Stimulated activated CD4-positive, alpha-beta T cell treated with anti-CD3 and anti-CD28 coated beads, Interleukin-2, amount 100 ng/mL, for 48 hours (primary cell): ENCODE measurements around the gene GALNT3.

Experiments
- DNase-seq, 2 donors: peaks; one replicate each; pipeline ENCODE4 v3.0.0-alpha.2; 2020

Gene GALNT3

DNA sequence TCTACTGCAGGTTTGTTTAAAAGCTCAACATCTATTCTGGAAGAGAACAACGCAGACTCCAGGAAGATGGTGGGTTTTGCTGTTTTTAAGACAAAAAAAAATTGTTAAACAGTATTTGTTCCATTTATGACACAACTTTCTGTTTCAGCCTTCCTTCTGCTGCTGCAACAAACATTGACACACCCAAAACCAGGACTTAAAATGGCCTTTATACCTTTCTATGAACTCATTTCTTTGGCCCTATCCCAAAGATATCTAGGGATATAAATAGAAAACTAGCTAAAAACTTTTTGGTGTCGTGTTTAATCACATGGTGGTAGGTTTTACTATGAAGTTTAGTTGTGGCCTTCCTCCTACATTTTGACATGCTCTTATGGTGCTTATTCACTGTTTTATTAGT lies 964 bp upstream of the GALNT3 start:
- DNase-seq = no peak

DNA sequence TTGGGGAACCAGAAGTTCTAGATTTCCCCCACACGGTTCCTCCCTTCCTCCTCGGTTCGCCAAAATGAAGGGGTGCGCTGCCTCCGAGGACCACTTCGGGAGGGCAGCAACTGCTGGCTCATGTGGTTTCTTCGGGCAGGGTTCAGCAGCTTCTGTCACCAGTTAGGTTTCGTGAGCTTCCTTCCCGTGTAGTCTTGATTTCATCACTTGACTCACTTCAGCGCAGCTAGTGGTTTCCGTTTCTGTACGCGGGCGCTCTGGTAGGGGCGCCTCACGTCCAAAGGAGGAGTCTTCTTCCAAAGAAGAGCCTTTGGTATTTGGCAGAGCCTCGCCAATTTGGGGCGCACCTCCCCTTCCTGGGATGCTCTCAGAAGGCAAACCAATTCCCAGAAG lies 485 bp upstream of the GALNT3 start:
- DNase-seq = peak; percentile 40 to 45

DNA sequence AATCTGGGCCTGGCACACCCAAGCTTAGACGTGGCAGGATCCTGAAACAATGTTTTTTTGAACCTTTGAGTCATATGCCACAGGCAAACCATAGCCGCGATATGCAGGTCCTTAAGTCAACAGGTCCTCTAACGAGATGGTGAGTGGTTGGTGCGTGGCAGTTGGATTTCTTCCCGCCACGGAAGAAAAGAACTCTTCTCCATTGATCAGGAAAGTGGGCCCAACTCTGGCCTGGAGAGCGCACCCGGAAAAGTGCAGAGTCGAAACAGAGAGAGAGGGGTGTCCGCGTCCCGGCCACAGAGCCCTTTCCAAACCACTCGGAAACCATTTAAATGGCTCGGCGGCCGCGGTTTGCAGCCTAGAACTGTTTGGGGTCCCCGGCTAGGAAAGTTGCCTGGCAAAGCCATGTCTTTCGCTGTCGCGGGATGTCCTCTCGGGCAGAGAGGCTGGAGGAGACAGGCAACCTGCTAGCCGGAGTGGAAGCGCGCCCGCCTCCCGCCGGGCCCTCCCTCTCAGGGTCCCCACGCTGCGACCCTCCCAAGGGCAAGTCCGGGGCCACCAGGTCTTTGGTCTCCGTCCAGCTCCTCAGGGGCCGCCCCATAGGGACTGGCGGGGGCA lies 777 bp downstream of the GALNT3 start:
- peak in 1 of 2 donors; percentile 1 for DNase-seq

GRCh38 chr2:165792104-165792454 lies 2.0 kb downstream of the GALNT3 start:
- no peak for DNase-seq

- DNase-seq = no peak
These were observed 2.5 kb downstream of the GALNT3 start for GRCh38 chr2:165791421-165792103.

DNA sequence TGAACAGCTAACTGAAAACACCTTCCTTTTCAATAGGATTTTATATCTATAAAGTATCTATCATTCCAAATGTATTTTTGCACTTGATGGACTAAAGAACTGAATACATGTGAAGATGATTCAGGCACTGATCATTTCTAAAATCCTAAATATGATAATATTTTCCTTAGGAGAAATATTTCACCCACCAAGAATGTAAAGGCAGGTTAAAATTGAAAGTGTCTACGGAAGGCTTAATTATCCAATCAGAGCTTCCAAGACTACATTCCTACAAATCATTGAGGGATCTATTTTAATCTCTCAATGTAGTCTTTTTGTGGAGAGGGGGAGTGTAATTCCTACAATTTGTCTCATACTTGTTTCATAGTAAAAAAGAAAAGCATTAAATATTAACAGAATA lies 3.6 kb downstream of the GALNT3 start:
- DNase-seq = no peak

- DNase-seq = no peak
These were observed 6.7 kb downstream of the GALNT3 start for GRCh38 chr2:165787334-165787733.

DNA sequence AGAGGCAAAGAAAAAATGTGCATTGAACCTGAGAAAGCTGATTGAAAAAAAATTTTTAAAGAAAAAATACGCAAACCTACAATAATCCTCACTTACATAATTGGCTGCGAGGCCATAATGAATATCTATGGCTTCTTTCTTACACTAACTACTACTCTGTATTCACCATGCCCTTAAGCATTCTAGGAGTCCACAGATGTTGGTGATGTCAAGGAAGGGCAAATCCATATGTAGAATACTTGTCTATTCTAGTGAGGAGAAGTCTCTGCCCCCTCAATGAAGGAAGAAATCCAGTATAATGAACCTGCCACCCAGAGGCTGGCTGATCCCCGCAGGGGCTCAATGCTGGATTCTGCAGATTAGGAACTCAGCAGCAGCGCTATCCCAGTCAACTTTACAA lies 14.3 kb downstream of the GALNT3 start:
- DNase-seq = no peak

DNA sequence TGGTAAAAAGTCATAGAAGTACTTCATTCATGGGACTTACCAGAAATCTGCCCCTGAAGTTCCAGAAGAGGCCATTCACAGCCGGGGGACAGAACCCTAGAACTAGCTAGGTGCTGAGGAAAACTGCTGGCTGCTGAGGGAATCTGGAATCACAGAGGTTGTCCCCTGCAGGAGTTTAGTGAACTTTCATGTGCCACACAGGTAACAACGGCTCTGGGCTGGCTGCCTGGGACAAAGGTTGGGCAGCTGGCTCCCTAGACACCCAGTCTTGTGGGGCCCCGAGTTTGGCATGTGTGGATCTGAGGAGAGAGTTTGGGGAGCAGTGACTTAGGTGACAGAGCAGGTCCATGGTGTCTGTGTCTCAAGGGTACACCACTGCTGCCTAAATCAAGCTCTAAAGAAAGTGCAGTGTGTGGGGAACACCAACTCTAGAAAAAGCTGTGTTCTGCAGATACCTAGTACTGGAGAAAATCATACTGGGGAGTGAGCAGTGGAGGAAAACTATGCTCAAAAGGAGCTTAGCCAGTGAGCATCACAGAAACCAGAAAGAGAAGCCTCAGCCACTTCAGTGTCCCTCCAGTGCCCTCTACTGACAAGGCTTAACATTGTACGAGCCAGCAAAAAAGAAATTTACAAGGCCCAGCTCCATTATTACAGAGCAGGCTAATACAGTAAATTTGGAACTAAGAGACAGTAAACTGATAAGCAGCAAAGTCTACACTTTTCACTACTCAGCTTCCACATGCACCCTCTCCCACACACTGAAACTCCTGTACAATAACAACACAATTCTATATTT lies 15.2 kb downstream of the GALNT3 start:
- no peak for DNase-seq

GRCh38 chr2:165778187-165778556 lies 15.9 kb downstream of the GALNT3 start:
- no peak for DNase-seq

DNA sequence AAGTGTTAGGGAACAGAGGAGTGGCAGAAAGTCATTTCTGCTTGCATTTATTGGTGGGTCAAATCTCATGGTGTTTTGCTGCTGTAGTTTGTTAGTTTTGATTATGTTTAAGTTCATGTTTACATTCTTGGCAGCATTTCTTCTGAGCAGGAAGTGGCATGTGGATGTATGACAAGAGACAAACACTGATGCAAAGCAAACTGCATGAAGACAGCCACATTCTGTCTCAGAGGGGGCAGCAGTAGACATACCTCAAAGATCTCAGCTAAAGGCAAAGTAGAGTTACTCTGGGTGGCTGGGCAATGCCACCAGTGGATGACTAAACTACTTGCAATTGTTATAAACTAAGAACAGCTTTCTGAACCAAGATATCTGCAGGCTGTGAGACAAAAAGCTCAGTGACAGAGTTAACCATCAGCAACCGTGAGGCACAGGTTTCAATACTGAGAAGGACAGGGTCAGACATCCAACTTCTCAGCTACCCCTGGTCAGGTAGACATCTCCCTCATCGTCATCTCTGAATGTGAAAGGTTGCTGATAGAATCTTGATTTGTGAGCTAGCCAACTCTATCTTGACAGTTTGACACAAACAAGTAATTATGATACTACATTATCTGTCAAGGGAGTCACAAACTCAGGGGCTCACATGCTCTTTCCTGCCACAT lies 16.4 kb downstream of the GALNT3 start:
- no peak for DNase-seq

DNA sequence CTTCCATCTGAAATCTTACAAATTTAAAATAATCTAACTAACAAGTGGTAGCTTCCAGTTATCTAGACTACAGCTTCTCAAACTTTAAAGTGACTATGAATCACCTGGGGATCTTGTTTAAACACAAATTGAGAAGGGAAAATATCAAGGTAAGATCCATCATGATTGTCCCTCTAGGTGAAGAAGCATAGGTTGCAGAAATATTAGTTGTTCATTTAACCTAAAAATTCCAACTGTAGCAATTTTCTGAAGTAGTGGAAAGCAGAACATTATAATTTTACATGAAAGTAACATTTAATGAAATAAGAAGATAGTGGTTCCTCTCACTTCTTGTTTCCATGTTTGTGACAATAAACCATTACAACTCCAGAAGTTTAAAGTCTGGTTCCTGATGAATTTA lies 17.3 kb downstream of the GALNT3 start:
- no peak for DNase-seq

- DNase-seq = no peak
These were observed 18.0 kb downstream of the GALNT3 start for GRCh38 chr2:165776013-165776412.

- DNase-seq = no peak
These were observed 20.4 kb downstream of the GALNT3 start for GRCh38 chr2:165773684-165774083.

DNA sequence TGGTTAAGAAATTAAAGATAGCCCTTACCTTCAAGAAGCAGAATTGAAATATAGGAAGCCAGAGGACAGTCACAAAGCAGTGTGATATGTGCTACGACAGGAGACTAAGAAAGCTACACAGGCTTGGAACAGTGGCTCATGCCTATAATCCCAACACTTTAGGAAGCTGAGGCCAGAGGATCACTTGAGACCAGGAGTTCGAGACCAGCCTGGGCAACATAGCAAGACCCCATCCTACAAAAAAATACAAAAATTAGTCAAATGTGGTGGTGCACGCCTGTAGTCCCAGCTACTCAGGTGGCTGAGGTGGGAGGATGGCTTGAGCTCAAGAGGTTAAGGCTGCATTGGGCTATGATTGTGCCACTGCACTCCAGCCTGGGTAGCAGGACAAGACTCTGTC lies 21.9 kb downstream of the GALNT3 start:
- no peak for DNase-seq

DNA sequence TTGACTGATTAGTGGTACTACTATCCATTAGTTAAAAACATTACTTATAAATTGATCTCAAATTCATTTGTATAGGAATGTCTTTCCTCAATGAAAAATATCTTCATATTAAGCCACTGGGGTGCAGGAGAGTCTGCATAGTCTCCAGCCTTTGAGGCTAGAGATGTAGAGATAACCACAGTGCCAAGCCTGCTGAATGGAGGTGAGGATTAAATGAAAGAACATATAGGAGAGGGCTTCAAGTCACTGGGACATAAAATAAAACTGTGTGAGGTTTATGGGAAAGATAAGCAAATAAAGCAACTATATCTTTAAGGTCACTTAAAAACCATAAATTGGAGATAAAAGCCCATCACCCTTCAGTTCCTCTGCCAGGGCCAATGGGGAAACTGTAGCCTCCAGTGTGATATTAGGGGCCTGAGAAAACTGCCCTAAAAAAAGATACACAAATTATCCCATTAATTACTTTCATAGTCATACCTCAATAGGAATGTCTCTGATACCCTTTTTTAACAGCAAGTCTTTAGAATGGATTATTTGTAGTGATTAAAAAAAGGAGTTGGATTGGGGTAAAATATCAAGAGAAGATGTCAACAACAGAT lies 27.6 kb downstream of the GALNT3 start:
- no peak for DNase-seq

- no peak for DNase-seq
These were observed 31.3 kb downstream of the GALNT3 start for GRCh38 chr2:165762723-165763122.

GRCh38 chr2:165757906-165758675 lies 36.0 kb downstream of the GALNT3 start:
- no peak for DNase-seq

GRCh38 chr2:165746501-165746900 lies 47.5 kb downstream of the GALNT3 start:
- DNase-seq = no peak

DNA sequence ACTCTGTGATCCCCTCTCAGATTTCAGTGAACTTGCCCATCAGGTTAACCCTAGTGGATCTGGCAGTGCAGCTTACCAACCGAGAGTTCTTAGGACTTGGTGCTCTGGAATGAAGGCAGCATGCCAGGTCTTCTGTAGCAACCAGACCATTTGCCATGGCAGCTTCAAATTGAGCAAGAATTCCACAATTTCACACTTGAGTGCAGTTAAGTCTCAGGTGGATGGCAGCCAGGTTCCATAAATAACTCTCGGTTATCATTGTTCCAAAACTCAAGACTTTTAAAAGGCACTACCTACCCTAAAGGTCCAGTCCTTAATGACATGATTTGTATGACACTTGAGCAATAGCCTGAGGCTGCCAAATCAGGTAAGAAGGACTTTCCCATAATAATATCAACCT lies 48.1 kb downstream of the GALNT3 start:
- no peak for DNase-seq

DNA sequence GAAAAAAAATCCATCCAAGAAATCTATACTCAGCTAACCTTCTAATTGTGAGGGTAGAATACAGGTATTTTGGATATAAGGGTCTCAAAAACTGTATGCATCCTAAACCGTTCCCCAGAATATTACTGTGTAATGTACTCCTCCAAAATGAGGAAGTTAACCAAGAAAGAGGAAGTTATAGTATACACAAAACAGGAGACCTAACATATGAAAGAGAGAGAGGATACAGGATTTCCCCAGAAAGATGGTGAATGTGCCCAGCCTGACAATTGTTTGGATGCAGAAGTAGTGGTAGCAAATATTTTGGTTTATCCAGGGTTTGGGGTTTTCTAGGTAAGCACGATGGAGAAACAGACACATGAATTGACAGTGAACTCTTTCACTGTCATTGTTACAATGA lies 50.6 kb downstream of the GALNT3 start:
- DNase-seq = no peak

DNA sequence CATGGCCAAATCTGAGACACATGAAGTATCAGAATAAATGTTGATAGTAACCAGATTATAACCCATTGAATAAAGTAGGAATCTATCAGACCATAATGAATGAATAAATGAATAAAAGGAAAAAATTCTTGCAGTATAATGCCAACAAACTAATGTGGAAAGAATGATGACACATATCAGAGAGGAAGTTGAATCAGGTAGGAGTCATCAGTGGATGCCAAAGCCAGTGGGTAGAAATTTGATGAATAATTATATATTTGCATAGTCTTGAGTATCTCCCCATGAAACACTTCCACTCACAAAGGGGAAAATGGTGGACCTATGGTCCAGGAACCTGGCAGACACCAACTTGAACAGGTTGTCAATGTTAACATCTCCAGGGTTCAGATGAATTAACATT lies 68.6 kb downstream of the GALNT3 start:
- DNase-seq = no peak

DNA sequence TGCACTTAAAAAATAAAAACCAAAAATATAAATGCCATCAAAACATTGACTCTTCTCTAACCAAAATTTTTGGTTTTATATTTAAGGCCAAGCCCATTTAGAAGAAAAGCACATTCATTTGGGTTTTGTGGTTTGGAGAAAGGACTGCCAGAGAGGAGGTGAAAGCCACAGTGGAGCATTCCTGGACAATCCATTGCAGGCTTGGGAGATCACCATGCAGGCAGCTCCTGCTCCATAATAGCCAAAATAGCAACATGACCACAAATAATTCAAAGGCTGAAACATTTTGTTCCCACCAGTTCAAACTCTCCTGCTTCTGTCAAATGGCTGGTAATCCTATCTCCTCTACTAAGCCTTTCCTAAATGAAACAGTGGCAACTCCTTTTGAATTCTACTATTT lies 73.5 kb downstream of the GALNT3 start:
- DNase-seq = no peak
